ENCODE measurements around the gene PFKL. TPM values are rescaled to one million over a fixed set of nuclear protein-coding genes. Genes with fewer than 3 reads are reported as not detected.

Gene PFKL
- total RNA-seq, 1 experiment from 2014 or later: 67.5 TPM

DNA sequence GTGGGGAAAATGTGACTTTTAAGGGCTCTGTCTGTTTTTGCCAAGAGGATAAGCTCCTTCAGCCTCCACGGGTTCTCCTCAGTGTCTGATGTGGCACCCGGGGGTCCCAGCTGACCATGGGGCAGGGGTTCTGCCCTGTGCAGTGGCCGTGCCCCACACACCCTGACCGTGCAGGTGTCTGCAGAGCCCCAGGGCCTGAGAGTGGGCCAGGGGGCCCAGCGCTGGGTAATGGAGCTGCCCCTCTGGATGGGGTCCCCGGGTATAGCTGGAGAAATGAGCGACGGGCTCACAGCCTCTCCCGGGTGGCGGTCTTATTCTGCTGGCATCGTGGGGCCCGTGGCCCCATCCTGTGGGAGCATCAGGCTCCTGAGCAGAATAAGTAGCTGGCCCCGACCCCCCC, 2.9 kb upstream of the PFKL start:
- BruUV-seq (replicated peaks): no TSS peak
- Histone ChIP-seq H3F3A (ENCODE audit: insufficient read depth, low read depth) (peaks cover 10% of the 10 kb centered on the region; the same call in 1 of the 2 replicates), H3K4me3 (no peak overlapping the region), H4K20me1 (ENCODE audit: insufficient read depth) (peaks cover 4% of the 10 kb centered on the region; the same call in 1 of the 2 replicates), H2AFZ (no peak overlapping the region), H3K4me1 (replicated peaks; ENCODE audit: insufficient read depth) (peaks cover 25% of the 10 kb centered on the region; the same call in 1 of the 2 replicates), H3K36me3 (ENCODE audit: low read depth) (no peaks in the 10 kb centered on the region), H3K79me2 (ENCODE audit: low read depth) (peaks cover 7% of the 10 kb centered on the region; the same call in 1 of the 2 replicates), H3K9me2 (ENCODE audit: insufficient read depth) (no peaks in the 10 kb centered on the region), H3K27me3 (ENCODE audit: insufficient read depth, low read depth) (no peaks in the 10 kb centered on the region), H3K4me2 (no peak overlapping the region), H3K27ac (no peak overlapping the region), H3K9me3 (ENCODE audit: insufficient read depth, low read depth) (no peaks in the 10 kb centered on the region)
- intact Hi-C loops (cut with micrococcal nuclease; ENCODE audit: unreplicated experiment): no loop called here
- ChIA-PET CTCF (interaction anchor here (0.6 kb wide), 1 partner anchor 12 kb away, joined by 3 read pairs; no protein-coding TSS in a partner anchor), POLR2A (ENCODE audit: unreplicated experiment) (no interaction called here)
- TF ChIP-seq, protein P1, sequence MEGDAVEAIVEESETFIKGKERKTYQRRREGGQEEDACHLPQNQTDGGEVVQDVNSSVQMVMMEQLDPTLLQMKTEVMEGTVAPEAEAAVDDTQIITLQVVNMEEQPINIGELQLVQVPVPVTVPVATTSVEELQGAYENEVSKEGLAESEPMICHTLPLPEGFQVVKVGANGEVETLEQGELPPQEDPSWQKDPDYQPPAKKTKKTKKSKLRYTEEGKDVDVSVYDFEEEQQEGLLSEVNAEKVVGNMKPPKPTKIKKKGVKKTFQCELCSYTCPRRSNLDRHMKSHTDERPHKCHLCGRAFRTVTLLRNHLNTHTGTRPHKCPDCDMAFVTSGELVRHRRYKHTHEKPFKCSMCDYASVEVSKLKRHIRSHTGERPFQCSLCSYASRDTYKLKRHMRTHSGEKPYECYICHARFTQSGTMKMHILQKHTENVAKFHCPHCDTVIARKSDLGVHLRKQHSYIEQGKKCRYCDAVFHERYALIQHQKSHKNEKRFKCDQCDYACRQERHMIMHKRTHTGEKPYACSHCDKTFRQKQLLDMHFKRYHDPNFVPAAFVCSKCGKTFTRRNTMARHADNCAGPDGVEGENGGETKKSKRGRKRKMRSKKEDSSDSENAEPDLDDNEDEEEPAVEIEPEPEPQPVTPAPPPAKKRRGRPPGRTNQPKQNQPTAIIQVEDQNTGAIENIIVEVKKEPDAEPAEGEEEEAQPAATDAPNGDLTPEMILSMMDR (conservative IDR thresholded peaks at IDR 0.05): no peak
- TF ChIP-seq EZH2 (IDR thresholded peaks at IDR 0.05; ENCODE audit: low read depth): no peak
- DNase-seq: no peak

DNA sequence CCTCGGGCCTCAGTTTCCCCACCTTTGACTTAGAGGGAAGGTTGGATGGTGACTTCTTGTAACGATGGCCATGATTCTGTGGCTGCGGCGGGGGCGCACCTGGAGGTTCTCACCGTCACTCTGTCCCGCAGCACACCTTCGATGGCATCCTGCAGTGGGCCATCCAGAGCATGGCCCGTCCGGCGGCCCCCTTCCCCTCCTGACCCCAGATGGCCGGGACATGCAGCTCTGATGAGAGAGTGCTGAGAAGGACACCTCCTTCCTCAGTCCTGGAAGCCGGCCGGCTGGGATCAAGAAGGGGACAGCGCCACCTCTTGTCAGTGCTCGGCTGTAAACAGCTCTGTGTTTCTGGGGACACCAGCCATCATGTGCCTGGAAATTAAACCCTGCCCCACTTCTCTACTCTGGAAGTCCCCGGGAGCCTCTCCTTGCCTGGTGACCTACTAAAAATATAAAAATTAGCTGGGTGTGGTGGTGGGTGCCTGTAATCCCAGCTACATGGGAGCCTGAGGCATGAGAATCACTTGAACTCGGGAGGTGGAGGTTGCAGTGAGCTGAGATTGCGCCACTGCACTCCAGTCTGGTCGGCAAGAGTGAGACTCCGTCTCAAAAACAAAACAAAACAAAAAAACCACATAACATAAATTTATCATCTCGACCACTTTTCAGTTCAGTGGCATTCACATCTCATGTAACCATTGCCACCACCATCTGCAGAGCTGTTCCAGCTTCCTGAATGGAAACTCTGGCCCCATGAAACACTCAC, 2.1 kb upstream of the PFKL start:
- Histone ChIP-seq H3K9me2 (ENCODE audit: insufficient read depth) (no peaks in the 10 kb centered on the region), H3K4me2 (peak overlapping the region; percentile 67), H3K27me3 (ENCODE audit: insufficient read depth, low read depth) (no peaks in the 10 kb centered on the region), H4K20me1 (ENCODE audit: insufficient read depth) (peaks cover 4% of the 10 kb centered on the region; the same call in 1 of the 2 replicates), H3K4me1 (replicated peaks; ENCODE audit: insufficient read depth) (peaks cover 25% of the 10 kb centered on the region; the same call in 1 of the 2 replicates), H3F3A (ENCODE audit: insufficient read depth, low read depth) (peaks cover 15% of the 10 kb centered on the region; the same call in 1 of the 2 replicates), H3K4me3 (no peak overlapping the region), H3K9me3 (ENCODE audit: insufficient read depth, low read depth) (no peaks in the 10 kb centered on the region), H3K79me2 (ENCODE audit: low read depth) (peaks cover 7% of the 10 kb centered on the region; the same call in 1 of the 2 replicates), H2AFZ (no peak overlapping the region), H3K27ac (peak overlapping the region; percentile 36; the same call in 1 of the 2 replicates), H3K36me3 (ENCODE audit: low read depth) (no peaks in the 10 kb centered on the region)
- POLR2A ChIA-PET (ENCODE audit: unreplicated experiment): no interaction called here
- CTCF ChIA-PET: interaction anchor here (0.6 kb wide), 2 partner anchors 27 to 30 kb away, joined by 3 to 5 read pairs; no protein-coding TSS in a partner anchor
- BruUV-seq (replicated peaks): no TSS peak
- peak; percentile 67 to 79 for DNase-seq
- intact Hi-C loops (cut with micrococcal nuclease; ENCODE audit: unreplicated experiment): no loop called here
- no peak for TF ChIP-seq EZH2 (IDR thresholded peaks at IDR 0.05; ENCODE audit: low read depth)
- TF ChIP-seq, protein P1 (conservative IDR thresholded peaks at IDR 0.05): peak; percentile 78

DNA sequence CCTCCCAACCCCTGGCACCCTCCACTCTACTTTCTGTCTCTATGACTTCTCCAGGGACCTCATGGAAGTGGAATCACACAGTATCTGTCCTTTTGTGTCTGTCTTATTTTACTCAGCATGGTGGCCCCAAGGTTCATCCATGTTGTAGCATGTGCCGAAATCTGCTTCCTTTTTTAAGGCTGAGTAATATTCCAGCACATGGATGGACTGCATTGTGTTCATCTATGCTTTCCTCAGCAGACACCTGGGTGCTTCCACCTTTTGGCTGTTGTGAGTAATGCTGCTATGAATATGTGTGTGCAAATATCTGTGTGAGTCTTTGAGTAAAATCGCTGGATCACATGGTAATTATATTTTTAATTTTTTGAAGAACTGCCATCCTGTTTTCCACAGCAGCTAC, 1.6 kb upstream of the PFKL start:
- Histone ChIP-seq H3K4me1 (replicated peaks; ENCODE audit: insufficient read depth) (peaks cover 25% of the 10 kb centered on the region; the same call in 1 of the 2 replicates), H3K4me3 (no peak overlapping the region), H3K27me3 (ENCODE audit: insufficient read depth, low read depth) (no peaks in the 10 kb centered on the region), H3K79me2 (ENCODE audit: low read depth) (peaks cover 10% of the 10 kb centered on the region; the same call in 1 of the 2 replicates), H3K27ac (peak overlapping the region; percentile 36; the same call in 1 of the 2 replicates), H3K9me3 (ENCODE audit: insufficient read depth, low read depth) (no peaks in the 10 kb centered on the region), H3F3A (ENCODE audit: insufficient read depth, low read depth) (peaks cover 15% of the 10 kb centered on the region; the same call in 1 of the 2 replicates), H3K9me2 (ENCODE audit: insufficient read depth) (no peaks in the 10 kb centered on the region), H4K20me1 (ENCODE audit: insufficient read depth) (peaks cover 8% of the 10 kb centered on the region), H3K36me3 (ENCODE audit: low read depth) (no peaks in the 10 kb centered on the region), H2AFZ (no peak overlapping the region), H3K4me2 (peak overlapping the region; percentile 67)
- TF ChIP-seq, protein P1 (conservative IDR thresholded peaks at IDR 0.05): no peak
- no peak for TF ChIP-seq EZH2 (IDR thresholded peaks at IDR 0.05; ENCODE audit: low read depth)
- intact Hi-C loops (cut with micrococcal nuclease; ENCODE audit: unreplicated experiment): no loop called here
- BruUV-seq (replicated peaks): no TSS peak
- POLR2A ChIA-PET (ENCODE audit: unreplicated experiment): no interaction called here
- DNase-seq: no peak
- CTCF ChIA-PET: no interaction called here

All from PC-9 (cell line).